Measurements from ENCODE around the gene TRIM7. TPM values are rescaled to one million over a fixed set of nuclear protein-coding genes. Genes with fewer than 3 reads are reported as not detected.

TRIM7 gene
- total and polyA plus RNA-seq, 9 of the 15 experiments (the other 6 are each of a cell fraction or from before 2014, with no cell fraction given): 2.6 to 14.9 (median 8.9) TPM

DNA sequence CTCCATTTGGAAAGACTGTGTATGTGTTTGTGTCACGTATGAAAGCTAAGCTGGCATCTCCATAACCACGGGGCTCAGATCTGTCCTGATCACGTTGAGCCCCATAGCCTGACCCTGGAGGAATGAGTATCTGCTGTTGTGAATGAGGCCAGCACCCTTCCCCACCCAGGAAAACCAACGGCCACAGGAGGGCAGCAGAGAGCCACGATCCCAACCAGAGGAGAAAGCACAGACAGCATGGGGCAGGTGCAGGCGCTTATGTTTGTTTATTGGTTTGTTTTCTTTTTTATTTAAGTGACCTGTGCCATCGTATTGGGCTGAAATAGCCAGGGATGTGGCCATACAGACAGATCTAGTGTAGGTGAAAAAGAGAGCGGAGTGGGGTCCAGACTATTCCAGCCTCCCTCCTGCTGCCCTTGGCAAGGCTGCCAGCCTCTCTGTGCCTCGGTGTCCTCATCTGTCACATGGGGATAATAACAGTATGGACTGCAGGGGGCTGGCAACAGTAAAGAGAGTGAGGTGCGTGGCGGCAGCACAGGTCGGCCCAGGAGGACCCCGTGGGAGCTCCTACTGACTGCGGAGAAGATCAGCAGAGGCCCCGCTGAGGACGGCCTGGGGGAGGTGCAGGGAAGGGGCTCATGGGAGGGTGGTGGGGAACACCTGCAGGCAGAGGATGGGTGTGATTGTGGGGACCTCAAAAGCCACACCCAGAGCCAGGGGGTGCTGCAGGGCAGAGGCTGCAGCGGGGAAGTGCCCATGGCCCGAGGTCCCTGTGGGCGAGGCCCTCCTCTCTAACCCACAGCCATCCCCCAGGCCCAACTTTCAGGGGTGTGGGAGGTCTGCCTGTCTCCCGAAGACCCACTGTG lies 45.5 kb downstream of the TRIM7 start (continued):
- TF ChIP-seq PBX2 (CRISPR knock-in tag; IDR thresholded peaks at IDR 0.05; ENCODE audit: low read depth) (no peak), PBX2 (tag; conservative IDR thresholded peaks at IDR 0.05; ENCODE audit: low read depth) (no peak), MCM2 (IDR thresholded peaks at IDR 0.05; ENCODE audit: low read depth) (no peak), CXXC5 (CRISPR knock-in tag; IDR thresholded peaks at IDR 0.05) (no peak), CC2D1A (IDR thresholded peaks at IDR 0.05) (peak; percentile 64; the same call in 1 of the 2 replicates), ZBED1 (IDR thresholded peaks at IDR 0.05) (no peak), ZBTB8A (IDR thresholded peaks at IDR 0.05; ENCODE audit: partially characterized antibody) (no peak), PYGO2 (tag; IDR thresholded peaks at IDR 0.05) (no peak), RAD21 (CRISPR knock-in tag; conservative IDR thresholded peaks at IDR 0.05 in 1 of 2, IDR thresholded peaks at IDR 0.05 in 1 of 2) (peak; percentile 87 to 91), GTF2A2 (tag; IDR thresholded peaks at IDR 0.05) (no peak), TAF15 (IDR thresholded peaks at IDR 0.05; ENCODE audit: low read depth, low read length) (no peak), MLX (CRISPR knock-in tag; conservative IDR thresholded peaks at IDR 0.05) (no peak), NONO (IDR thresholded peaks at IDR 0.05; ENCODE audit: low read depth in 2 of 2, low read length in 1 of 2) (no peak), HLTF (IDR thresholded peaks at IDR 0.05) (no peak), HMG20B (CRISPR knock-in tag; IDR thresholded peaks at IDR 0.05) (no peak)
- TF ChIP-seq, protein P1, sequence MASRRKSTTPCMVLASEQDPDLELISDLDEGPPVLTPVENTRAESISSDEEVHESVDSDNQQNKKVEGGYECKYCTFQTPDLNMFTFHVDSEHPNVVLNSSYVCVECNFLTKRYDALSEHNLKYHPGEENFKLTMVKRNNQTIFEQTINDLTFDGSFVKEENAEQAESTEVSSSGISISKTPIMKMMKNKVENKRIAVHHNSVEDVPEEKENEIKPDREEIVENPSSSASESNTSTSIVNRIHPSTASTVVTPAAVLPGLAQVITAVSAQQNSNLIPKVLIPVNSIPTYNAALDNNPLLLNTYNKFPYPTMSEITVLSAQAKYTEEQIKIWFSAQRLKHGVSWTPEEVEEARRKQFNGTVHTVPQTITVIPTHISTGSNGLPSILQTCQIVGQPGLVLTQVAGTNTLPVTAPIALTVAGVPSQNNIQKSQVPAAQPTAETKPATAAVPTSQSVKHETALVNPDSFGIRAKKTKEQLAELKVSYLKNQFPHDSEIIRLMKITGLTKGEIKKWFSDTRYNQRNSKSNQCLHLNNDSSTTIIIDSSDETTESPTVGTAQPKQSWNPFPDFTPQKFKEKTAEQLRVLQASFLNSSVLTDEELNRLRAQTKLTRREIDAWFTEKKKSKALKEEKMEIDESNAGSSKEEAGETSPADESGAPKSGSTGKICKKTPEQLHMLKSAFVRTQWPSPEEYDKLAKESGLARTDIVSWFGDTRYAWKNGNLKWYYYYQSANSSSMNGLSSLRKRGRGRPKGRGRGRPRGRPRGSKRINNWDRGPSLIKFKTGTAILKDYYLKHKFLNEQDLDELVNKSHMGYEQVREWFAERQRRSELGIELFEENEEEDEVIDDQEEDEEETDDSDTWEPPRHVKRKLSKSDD (conservative IDR thresholded peaks at IDR 0.05; ENCODE audit: low read length): no peak
